ENCODE measurements around the gene SMPDL3A. TPM values are rescaled to one million over a fixed set of nuclear protein-coding genes. Genes with fewer than 3 reads are reported as not detected.

The SMPDL3A gene
- total RNA-seq, 1 donor from 2014 or later, result 7.4 TPM

GRCh38 chr6:122818866-122819265 lies 29.8 kb downstream of the SMPDL3A start:
- TF ChIP-seq, protein P1, sequence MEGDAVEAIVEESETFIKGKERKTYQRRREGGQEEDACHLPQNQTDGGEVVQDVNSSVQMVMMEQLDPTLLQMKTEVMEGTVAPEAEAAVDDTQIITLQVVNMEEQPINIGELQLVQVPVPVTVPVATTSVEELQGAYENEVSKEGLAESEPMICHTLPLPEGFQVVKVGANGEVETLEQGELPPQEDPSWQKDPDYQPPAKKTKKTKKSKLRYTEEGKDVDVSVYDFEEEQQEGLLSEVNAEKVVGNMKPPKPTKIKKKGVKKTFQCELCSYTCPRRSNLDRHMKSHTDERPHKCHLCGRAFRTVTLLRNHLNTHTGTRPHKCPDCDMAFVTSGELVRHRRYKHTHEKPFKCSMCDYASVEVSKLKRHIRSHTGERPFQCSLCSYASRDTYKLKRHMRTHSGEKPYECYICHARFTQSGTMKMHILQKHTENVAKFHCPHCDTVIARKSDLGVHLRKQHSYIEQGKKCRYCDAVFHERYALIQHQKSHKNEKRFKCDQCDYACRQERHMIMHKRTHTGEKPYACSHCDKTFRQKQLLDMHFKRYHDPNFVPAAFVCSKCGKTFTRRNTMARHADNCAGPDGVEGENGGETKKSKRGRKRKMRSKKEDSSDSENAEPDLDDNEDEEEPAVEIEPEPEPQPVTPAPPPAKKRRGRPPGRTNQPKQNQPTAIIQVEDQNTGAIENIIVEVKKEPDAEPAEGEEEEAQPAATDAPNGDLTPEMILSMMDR (IDR thresholded peaks at IDR 0.05; ENCODE audit: insufficient read depth, low read length, severe bottlenecking), result no peak
- no peak for FAIRE-seq
- Histone ChIP-seq H3K27me3 (ENCODE audit: control insufficient read depth, insufficient read depth, low read length) (no peaks in the 10 kb centered on the region), H3K36me3 (ENCODE audit: control insufficient read depth, insufficient read depth, low read length) (no peaks in the 10 kb centered on the region), H3K4me3 (ENCODE audit: low read depth, low read length) (no peak overlapping the region)
- DNase-seq (ENCODE audit: low read depth), result no peak

DNA sequence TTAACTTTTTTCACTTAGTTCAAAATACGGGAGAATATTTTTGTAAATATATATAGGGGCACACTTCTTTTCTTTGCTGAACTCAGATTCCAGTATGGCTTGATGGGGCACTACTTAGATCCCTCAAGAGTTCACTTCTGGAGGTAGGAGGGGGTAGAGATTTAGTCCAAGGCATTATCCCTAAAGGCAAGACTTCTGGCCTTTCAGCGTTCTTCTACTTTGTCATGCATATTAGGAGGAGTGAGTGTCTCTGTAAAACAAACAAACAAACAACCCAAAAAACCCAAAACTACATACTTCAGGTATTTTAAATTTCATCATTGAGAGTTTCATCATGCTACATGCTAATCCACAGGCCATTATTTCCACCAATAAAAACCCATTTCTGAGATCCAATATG lies 32.0 kb downstream of the SMPDL3A start:
- DNase-seq (ENCODE audit: low read depth) (no peak), FAIRE-seq (no peak)
- H3K36me3 ChIP-seq (ENCODE audit: control insufficient read depth, insufficient read depth, low read length), result no peaks in the 10 kb centered on the region
- no peaks in the 10 kb centered on the region for H3K27me3 ChIP-seq (ENCODE audit: control insufficient read depth, insufficient read depth, low read length)
- H3K4me3 ChIP-seq (ENCODE audit: low read depth, low read length), result no peak overlapping the region
- TF ChIP-seq, protein P1 (IDR thresholded peaks at IDR 0.05; ENCODE audit: insufficient read depth, low read length, severe bottlenecking), result no peak

DNA sequence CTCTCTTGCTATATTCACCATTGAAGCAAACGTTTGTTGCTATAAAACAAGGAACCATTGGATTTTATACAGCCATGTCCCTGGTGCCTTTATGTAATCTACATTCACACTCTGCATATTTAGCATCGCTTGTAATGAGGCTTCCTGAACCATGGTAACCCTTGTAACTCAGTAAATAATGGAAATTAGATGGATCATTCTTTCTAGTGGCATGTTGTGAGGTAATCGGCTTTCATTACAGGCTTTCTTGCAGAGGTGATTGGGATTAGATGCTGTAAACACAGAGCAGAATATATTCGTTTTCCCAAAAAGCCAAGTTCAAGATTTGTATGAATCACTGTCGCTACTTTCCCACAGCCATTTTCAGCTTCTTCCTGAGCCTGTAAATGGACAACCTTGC lies 36.1 kb downstream of the SMPDL3A start:
- no peak for FAIRE-seq
- no peaks in the 10 kb centered on the region for H3K27me3 ChIP-seq (ENCODE audit: control insufficient read depth, insufficient read depth, low read length)

GRCh38 chr6:122829456-122829855 lies 40.4 kb downstream of the SMPDL3A start:
- H3K27me3 ChIP-seq (ENCODE audit: control insufficient read depth, insufficient read depth, low read length), result no peaks in the 10 kb centered on the region
- no peak for FAIRE-seq

More for the DNA sequence above, 36.1 kb downstream of the SMPDL3A start:
- Histone ChIP-seq H3K4me3 (ENCODE audit: low read depth, low read length) (no peak overlapping the region), H3K36me3 (ENCODE audit: control insufficient read depth, insufficient read depth, low read length) (no peaks in the 10 kb centered on the region)
- DNase-seq (ENCODE audit: low read depth), result no peak
- TF ChIP-seq, protein P1 (IDR thresholded peaks at IDR 0.05; ENCODE audit: insufficient read depth, low read length, severe bottlenecking), result no peak

GRCh38 chr6:122831511-122831910 lies 42.5 kb downstream of the SMPDL3A start:
- FAIRE-seq, result no peak
- no peaks in the 10 kb centered on the region for H3K27me3 ChIP-seq (ENCODE audit: control insufficient read depth, insufficient read depth, low read length)
- no peaks in the 10 kb centered on the region for H3K36me3 ChIP-seq (ENCODE audit: control insufficient read depth, insufficient read depth, low read length)
- H3K4me3 ChIP-seq (ENCODE audit: low read depth, low read length), result no peak overlapping the region
- TF ChIP-seq, protein P1 (IDR thresholded peaks at IDR 0.05; ENCODE audit: insufficient read depth, low read length, severe bottlenecking), result no peak
- DNase-seq (ENCODE audit: low read depth), result no peak

More at GRCh38 chr6:122829456-122829855, 40.4 kb downstream of the SMPDL3A start:
- Histone ChIP-seq H3K36me3 (ENCODE audit: control insufficient read depth, insufficient read depth, low read length) (no peaks in the 10 kb centered on the region), H3K4me3 (ENCODE audit: low read depth, low read length) (no peak overlapping the region)
- no peak for DNase-seq (ENCODE audit: low read depth)
- TF ChIP-seq, protein P1 (IDR thresholded peaks at IDR 0.05; ENCODE audit: insufficient read depth, low read length, severe bottlenecking), result no peak

DNA sequence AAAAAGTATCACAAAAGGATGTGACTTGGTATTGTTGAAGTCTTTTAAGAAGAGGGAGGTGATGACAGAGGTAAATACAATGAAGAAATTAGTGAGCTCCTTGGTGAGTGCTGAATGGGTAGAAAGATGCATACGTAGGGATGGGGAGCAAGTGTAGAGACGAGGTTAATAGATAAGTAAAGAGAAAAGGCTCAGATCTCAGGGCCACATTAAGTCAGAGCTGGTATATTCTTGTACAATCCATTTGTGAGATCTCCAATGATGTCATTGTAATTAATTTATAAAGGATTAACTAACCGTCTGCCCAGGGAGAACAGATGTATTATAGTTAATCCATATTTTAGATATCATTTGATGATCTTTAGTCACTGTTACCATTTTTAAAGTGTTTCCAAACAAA lies 43.4 kb downstream of the SMPDL3A start:
- FAIRE-seq (no peak), DNase-seq (ENCODE audit: low read depth) (no peak)
- H3K4me3 ChIP-seq (ENCODE audit: low read depth, low read length), result no peak overlapping the region
- TF ChIP-seq, protein P1 (IDR thresholded peaks at IDR 0.05; ENCODE audit: insufficient read depth, low read length, severe bottlenecking), result no peak
- H3K36me3 ChIP-seq (ENCODE audit: control insufficient read depth, insufficient read depth, low read length), result no peaks in the 10 kb centered on the region
- H3K27me3 ChIP-seq (ENCODE audit: control insufficient read depth, insufficient read depth, low read length), result no peaks in the 10 kb centered on the region

Measured in bronchial epithelial cell (primary cell).